AG10803 (cell line): Measurements from ENCODE around the gene C6orf62.
"Not testable (repeated sequence)": the region's sequence is repeated elsewhere in the genome, so short reads cannot be mapped to it uniquely, and the experiment has no call there.

ENCODE experiments used
- DNase-seq: peaks from one replicate; pipeline ENCODE4 v3.0.0; 2010; ENCODE audit warnings: low read depth
- H3K4me3 ChIP-seq: 2 replicates; pipeline ENCODE4 v1.5.1; 2011; ENCODE audit warnings: mild to moderate bottlenecking, low read length, control low read depth
- TF ChIP-seq, protein P1 (sequence below): conservative IDR thresholded peaks from 2 replicates; pipeline ENCODE4 v1.5.1; 2011; ENCODE audit warnings: mild to moderate bottlenecking, low read length, control low read depth, inconsistent platforms

Gene C6orf62

DNA sequence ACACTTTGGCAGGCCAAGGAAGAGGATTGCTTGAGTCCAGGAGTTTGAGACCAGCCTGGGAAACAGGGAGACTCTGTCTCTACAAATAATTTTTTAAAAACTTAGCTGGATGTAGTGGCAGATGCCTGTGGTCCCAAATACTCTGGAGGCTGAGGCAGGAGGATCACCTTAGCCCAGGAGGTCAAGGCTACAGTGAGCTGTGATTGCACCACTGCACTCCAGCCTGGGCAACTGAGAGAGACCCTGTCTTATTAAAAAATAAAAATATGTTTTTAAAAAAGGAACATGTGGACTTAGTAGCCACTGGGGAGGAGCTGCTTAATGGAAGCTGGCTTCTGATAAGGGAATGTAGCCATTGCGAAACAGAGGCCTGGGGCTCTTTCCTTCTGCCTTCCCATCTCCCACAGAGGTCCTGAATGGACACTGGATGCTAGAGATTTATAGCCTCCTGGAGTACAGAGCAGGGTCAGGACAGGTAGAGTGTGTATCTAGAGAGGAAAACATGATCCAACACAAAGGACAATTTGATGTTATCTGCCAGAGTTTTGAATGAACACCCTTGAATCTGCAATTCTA, 34.1 kb upstream of the C6orf62 start:
- TF ChIP-seq, protein P1, sequence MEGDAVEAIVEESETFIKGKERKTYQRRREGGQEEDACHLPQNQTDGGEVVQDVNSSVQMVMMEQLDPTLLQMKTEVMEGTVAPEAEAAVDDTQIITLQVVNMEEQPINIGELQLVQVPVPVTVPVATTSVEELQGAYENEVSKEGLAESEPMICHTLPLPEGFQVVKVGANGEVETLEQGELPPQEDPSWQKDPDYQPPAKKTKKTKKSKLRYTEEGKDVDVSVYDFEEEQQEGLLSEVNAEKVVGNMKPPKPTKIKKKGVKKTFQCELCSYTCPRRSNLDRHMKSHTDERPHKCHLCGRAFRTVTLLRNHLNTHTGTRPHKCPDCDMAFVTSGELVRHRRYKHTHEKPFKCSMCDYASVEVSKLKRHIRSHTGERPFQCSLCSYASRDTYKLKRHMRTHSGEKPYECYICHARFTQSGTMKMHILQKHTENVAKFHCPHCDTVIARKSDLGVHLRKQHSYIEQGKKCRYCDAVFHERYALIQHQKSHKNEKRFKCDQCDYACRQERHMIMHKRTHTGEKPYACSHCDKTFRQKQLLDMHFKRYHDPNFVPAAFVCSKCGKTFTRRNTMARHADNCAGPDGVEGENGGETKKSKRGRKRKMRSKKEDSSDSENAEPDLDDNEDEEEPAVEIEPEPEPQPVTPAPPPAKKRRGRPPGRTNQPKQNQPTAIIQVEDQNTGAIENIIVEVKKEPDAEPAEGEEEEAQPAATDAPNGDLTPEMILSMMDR = no peak
- no peak overlapping the region for H3K4me3 ChIP-seq

DNA sequence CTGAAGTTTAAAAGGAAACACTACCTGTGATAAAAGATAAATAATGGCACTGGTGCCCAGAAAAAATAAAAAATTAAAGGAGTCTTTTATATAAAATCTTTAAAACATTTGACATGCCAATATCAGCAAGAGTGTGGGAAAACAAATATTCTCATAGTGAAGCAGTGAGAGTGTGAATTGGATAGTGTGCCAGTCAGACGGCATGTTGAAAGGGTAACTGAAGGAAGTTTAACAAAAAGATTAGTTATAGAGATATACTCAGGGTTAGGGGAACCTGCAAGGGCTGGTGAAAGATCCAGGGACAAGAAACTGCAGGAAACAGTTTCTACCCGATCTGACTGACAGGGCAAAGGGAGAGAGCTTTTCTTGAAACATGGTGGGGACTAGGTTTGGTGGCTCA, 33.5 kb upstream of the C6orf62 start:
- TF ChIP-seq, protein P1 = no peak
- H3K4me3 ChIP-seq = no peak overlapping the region
- no peak for DNase-seq

More for the DNA sequence above, 34.1 kb upstream of the C6orf62 start:
- DNase-seq = no peak

- not testable (repeated sequence) for DNase-seq, H3K4me3 ChIP-seq
These were observed 31.9 kb upstream of the C6orf62 start for GRCh38 chr6:24750878-24751277.

- TF ChIP-seq, protein P1 = no peak
- DNase-seq = no peak
- no peak overlapping the region for H3K4me3 ChIP-seq
These were observed 30.3 kb upstream of the C6orf62 start for GRCh38 chr6:24749297-24749696.

DNA sequence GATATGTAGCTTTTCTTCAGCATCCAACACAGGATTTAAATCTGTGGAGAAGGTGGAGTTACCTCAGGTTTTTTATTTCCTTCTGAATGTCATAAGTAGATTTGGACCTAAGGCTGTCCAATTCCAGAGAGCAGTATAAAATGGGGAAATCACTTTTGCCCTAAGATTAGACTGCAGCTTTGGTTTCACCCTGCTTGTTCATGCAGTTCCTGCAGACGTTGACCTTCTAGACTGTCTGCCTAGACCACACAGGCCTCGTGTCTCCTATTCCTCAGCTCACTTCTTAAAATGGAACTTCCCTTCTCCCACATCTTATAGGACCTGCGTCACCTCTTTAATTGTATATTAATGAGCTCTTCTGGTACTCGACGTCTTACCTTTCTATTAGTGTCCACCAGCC, 26.0 kb upstream of the C6orf62 start:
- DNase-seq = no peak
- TF ChIP-seq, protein P1 = no peak
- H3K4me3 ChIP-seq = no peak overlapping the region

DNA sequence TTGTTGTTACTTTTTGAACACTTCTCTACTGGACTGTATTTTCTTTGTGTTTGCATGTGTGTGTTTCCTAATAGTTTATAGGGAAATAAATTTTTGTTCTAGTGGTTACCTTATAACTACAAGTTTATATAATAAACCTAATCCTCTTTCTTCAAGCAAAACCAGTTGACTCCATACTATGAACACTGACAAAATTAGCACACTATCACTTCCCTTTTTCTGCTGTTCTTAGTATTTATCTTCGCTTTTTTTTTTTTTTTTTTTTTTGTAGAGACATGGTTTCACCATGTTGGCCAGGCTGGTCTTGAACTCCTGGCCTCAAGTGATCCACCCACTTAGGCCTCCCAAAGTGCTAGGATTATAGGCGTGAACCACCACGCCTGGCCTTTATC, 25.0 kb upstream of the C6orf62 start:
- TF ChIP-seq, protein P1 = no peak
- no peak overlapping the region for H3K4me3 ChIP-seq
- no peak for DNase-seq

- H3K4me3 ChIP-seq = peak overlapping the region; percentile 44
- TF ChIP-seq, protein P1 = no peak
- DNase-seq = peak; percentile 95
These were observed 24.4 kb upstream of the C6orf62 start for GRCh38 chr6:24743265-24743943.
